WERI-Rb-1 (cell line): ENCODE data around the gene PPP1R3E.

Source experiments
- DNase-seq: peaks from one replicate; pipeline ENCODE4 v3.0.0-alpha.2; 2020
- H3K27ac ChIP-seq: fragments of 250-450 bp; sonication (Bioruptor Pico); 2 replicates; pipeline ENCODE4 v1.5.1; 2020; ENCODE audit warnings: mild to moderate bottlenecking, moderate library complexity
- H3K27me3 ChIP-seq: fragments of 250-450 bp; sonication (Bioruptor Pico); 2 replicates; pipeline ENCODE4 v1.5.1; 2021; ENCODE audit warnings: mild to moderate bottlenecking, low read depth, moderate library complexity; ENCODE audit not compliant: insufficient read depth, severe bottlenecking
- H3K36me3 ChIP-seq: fragments of 250-450 bp; sonication (Bioruptor Pico); 2 replicates; pipeline ENCODE4 v1.5.1; 2020; ENCODE audit warnings: mild to moderate bottlenecking, moderate library complexity
- H3K4me3 ChIP-seq: 2 replicates; pipeline ENCODE4 v1.5.1; 2011; ENCODE audit warnings: low read depth, mild to moderate bottlenecking, control low read depth, low read length
- H3K9me3 ChIP-seq: fragments of 250-450 bp; sonication (Bioruptor Pico); 2 replicates; pipeline ENCODE4 v1.5.1; 2021; ENCODE audit warnings: mild to moderate bottlenecking, moderate library complexity; ENCODE audit not compliant: severe bottlenecking
- CTCF ChIP-seq: IDR thresholded peaks from 2 replicates; pipeline ENCODE4 v1.5.1; 2011; ENCODE audit warnings: low read depth, mild to moderate bottlenecking, control low read depth, inconsistent platforms, low read length

Gene PPP1R3E

GRCh38 chr14:23346693-23347405 is 44.2 kb upstream of the PPP1R3E start:
- TF ChIP-seq CTCF, result no peak
- DNase-seq, result no peak
- no peaks in the 10 kb centered on the region for H3K27me3 ChIP-seq

GRCh38 chr14:23345987-23346692 is 43.5 kb upstream of the PPP1R3E start:
- Histone ChIP-seq H3K9me3 (no peaks in the 10 kb centered on the region), H3K27ac (no peak overlapping the region), H3K4me3 (no peak overlapping the region), H3K27me3 (no peaks in the 10 kb centered on the region), H3K36me3 (no peaks in the 10 kb centered on the region)
- peak; percentile 40 for DNase-seq
- TF ChIP-seq CTCF, result peak; percentile 45

More at GRCh38 chr14:23346693-23347405, 44.2 kb upstream of the PPP1R3E start:
- Histone ChIP-seq H3K4me3 (no peak overlapping the region), H3K27ac (no peak overlapping the region), H3K9me3 (no peaks in the 10 kb centered on the region), H3K36me3 (no peaks in the 10 kb centered on the region)

GRCh38 chr14:23344481-23344880 is 41.8 kb upstream of the PPP1R3E start:
- H3K27ac ChIP-seq, result no peak overlapping the region
- H3K27me3 ChIP-seq, result no peaks in the 10 kb centered on the region
- H3K9me3 ChIP-seq, result peaks cover 9% of the 10 kb centered on the region
- TF ChIP-seq CTCF, result no peak
- H3K36me3 ChIP-seq, result no peaks in the 10 kb centered on the region
- no peak for DNase-seq
- no peak overlapping the region for H3K4me3 ChIP-seq

GRCh38 chr14:23339506-23340268 is 37.0 kb upstream of the PPP1R3E start:
- Histone ChIP-seq H3K27me3 (no peaks in the 10 kb centered on the region), H3K27ac (no peak overlapping the region), H3K4me3 (no peak overlapping the region), H3K36me3 (no peaks in the 10 kb centered on the region), H3K9me3 (peaks cover 11% of the 10 kb centered on the region)
- TF ChIP-seq CTCF, result no peak
- DNase-seq, result no peak

- no peak for TF ChIP-seq CTCF
- H3K9me3 ChIP-seq, result peaks cover 11% of the 10 kb centered on the region
- no peak overlapping the region for H3K4me3 ChIP-seq
- H3K27me3 ChIP-seq, result no peaks in the 10 kb centered on the region
- H3K27ac ChIP-seq, result no peak overlapping the region
- no peak for DNase-seq
- no peaks in the 10 kb centered on the region for H3K36me3 ChIP-seq
These were observed 33.0 kb upstream of the PPP1R3E start for GRCh38 chr14:23335623-23336022.
